ENCODE results near the gene MFSD12. TPM values are rescaled to one million over a fixed set of nuclear protein-coding genes. Genes with fewer than 3 reads are reported as not detected.

The MFSD12 gene
- total and polyA plus RNA-seq, 2 experiments from 2014 or later = 23.0 to 67.9 TPM

DNA sequence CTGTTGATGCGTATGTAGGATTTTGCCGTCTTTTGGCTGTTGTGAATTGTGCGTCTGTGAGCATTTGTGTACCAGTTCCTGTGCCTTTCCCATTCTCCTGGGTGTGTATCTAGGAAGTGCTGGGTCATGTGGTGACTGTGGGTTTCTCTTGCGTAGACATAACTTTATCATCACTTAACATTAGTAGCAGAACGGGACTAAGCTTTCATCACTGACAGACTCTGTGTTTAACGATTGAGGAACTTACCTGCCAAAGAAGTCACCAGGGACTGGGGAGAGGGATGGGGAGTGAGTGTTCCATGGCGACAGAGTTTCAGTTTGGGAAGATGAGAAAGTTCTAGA is 36.3 kb downstream of the MFSD12 start:
- H3K36me3 ChIP-seq (ENCODE audit: low read depth) = no peaks in the 10 kb centered on the region

GRCh38 chr19:3520166-3521103 is 37.0 kb downstream of the MFSD12 start:
- H3K27me3 ChIP-seq (replicated peaks; ENCODE audit: insufficient read depth) = no peaks in the 10 kb centered on the region
- peaks cover 86% of the 10 kb centered on the region for H3K79me2 ChIP-seq (ENCODE audit: insufficient read depth)
- H2AFZ ChIP-seq = no peak overlapping the region
- H3K9me3 ChIP-seq (ENCODE audit: low read depth) = no peaks in the 10 kb centered on the region
- no peak overlapping the region for H3K4me2 ChIP-seq (ENCODE audit: unreplicated experiment)
- H3K27ac ChIP-seq = no peak overlapping the region
- no peaks in the 10 kb centered on the region for H3K9me2 ChIP-seq (ENCODE audit: insufficient read depth)
- WGBS, 2 experiments (ENCODE audit: low coverage in 1 of 2, low lambda C conversion rate in 2 of 2, missing lambda C conversion rate in 2 of 2) = 88 to 93% methylated on average over 33 to 37 of the region's 37 CpGs
- H3K4me3 ChIP-seq = no peak overlapping the region
- no peak overlapping the region for H3K9ac ChIP-seq
- H3F3A ChIP-seq (ENCODE audit: insufficient read depth) = no peaks in the 10 kb centered on the region
- H3K36me3 ChIP-seq (ENCODE audit: low read depth) = no peaks in the 10 kb centered on the region
- peaks cover 4% of the 10 kb centered on the region; the same call in 1 of the 2 replicates for H4K20me1 ChIP-seq (ENCODE audit: insufficient read depth)
- TF ChIP-seq EZH2phosphoT487 (IDR thresholded peaks at IDR 0.05; ENCODE audit: insufficient read depth, low read depth) (no peak), EZH2 (IDR thresholded peaks at IDR 0.05; ENCODE audit: insufficient read depth, poor library complexity, severe bottlenecking) (no peak)
- DNase-seq = no peak
- no peaks in the 10 kb centered on the region for H3K4me1 ChIP-seq (ENCODE audit: insufficient read depth)
- in situ Hi-C loops (cut with MboI) = no loop called here

More for the DNA sequence above, 36.3 kb downstream of the MFSD12 start:
- Histone ChIP-seq H3K9me3 (ENCODE audit: low read depth) (no peaks in the 10 kb centered on the region), H3K4me2 (ENCODE audit: unreplicated experiment) (no peak overlapping the region), H3F3A (ENCODE audit: insufficient read depth) (no peaks in the 10 kb centered on the region), H3K4me3 (no peak overlapping the region), H4K20me1 (ENCODE audit: insufficient read depth) (peaks cover 4% of the 10 kb centered on the region; the same call in 1 of the 2 replicates), H3K27ac (no peak overlapping the region), H3K27me3 (replicated peaks; ENCODE audit: insufficient read depth) (no peaks in the 10 kb centered on the region), H3K9ac (no peak overlapping the region), H3K4me1 (ENCODE audit: insufficient read depth) (no peaks in the 10 kb centered on the region), H3K79me2 (ENCODE audit: insufficient read depth) (peaks cover 79% of the 10 kb centered on the region), H2AFZ (no peak overlapping the region), H3K9me2 (ENCODE audit: insufficient read depth) (no peaks in the 10 kb centered on the region)
- WGBS, 2 experiments (ENCODE audit: low coverage in 1 of 2, low lambda C conversion rate in 2 of 2, missing lambda C conversion rate in 2 of 2) = 98% methylated on average over 7 of the region's 7 CpGs
- no peak for DNase-seq
- TF ChIP-seq EZH2phosphoT487 (IDR thresholded peaks at IDR 0.05; ENCODE audit: insufficient read depth, low read depth) (no peak), EZH2 (IDR thresholded peaks at IDR 0.05; ENCODE audit: insufficient read depth, poor library complexity, severe bottlenecking) (no peak)
- in situ Hi-C loops (cut with MboI) = no loop called here

DNA sequence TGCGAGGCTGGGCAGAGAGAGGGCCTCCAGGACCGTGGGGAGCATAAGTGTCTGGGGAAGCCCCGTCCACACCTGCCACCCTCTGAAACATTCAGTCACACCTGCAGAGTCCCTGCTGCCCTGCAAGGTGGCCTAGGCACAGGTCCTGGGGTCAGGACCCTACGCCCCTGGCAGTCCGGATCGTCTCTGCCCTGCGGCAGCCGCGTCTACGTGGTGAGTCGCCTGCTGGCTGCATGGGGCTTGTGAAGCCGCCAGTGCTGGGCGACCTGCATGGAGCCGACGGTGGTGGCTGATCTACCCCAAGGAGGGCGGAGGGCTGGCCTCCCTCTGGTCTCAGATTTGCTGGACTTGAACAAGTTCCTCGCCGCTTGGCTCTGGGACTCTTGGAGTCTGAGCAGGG is 38.3 kb downstream of the MFSD12 start:
- H3K4me2 ChIP-seq (ENCODE audit: unreplicated experiment) = no peak overlapping the region
- TF ChIP-seq EZH2 (IDR thresholded peaks at IDR 0.05; ENCODE audit: insufficient read depth, poor library complexity, severe bottlenecking) (no peak), EZH2phosphoT487 (IDR thresholded peaks at IDR 0.05; ENCODE audit: insufficient read depth, low read depth) (no peak)
- no peak overlapping the region for H2AFZ ChIP-seq
- no peaks in the 10 kb centered on the region for H3K36me3 ChIP-seq (ENCODE audit: low read depth)
- no peak overlapping the region for H3K9ac ChIP-seq
- H3K4me3 ChIP-seq = no peak overlapping the region
- H3K4me1 ChIP-seq (ENCODE audit: insufficient read depth) = no peaks in the 10 kb centered on the region
- in situ Hi-C loops (cut with MboI) = no loop called here
- no peaks in the 10 kb centered on the region for H3K27me3 ChIP-seq (replicated peaks; ENCODE audit: insufficient read depth)
- WGBS, 2 experiments (ENCODE audit: low coverage in 1 of 2, low lambda C conversion rate in 2 of 2, missing lambda C conversion rate in 2 of 2) = 86 to 89% methylated on average over 18 of the region's 18 CpGs
- H3K79me2 ChIP-seq (ENCODE audit: insufficient read depth) = peaks cover 99% of the 10 kb centered on the region
- no peak for DNase-seq
- peaks cover 4% of the 10 kb centered on the region; the same call in 1 of the 2 replicates for H4K20me1 ChIP-seq (ENCODE audit: insufficient read depth)
- H3K9me3 ChIP-seq (ENCODE audit: low read depth) = no peaks in the 10 kb centered on the region
- H3K9me2 ChIP-seq (ENCODE audit: insufficient read depth) = no peaks in the 10 kb centered on the region
- H3F3A ChIP-seq (ENCODE audit: insufficient read depth) = no peaks in the 10 kb centered on the region
- H3K27ac ChIP-seq = no peak overlapping the region

GRCh38 chr19:3518659-3519058 is 38.7 kb downstream of the MFSD12 start:
- Histone ChIP-seq H3K27me3 (replicated peaks; ENCODE audit: insufficient read depth) (no peaks in the 10 kb centered on the region), H3K4me3 (no peak overlapping the region), H4K20me1 (ENCODE audit: insufficient read depth) (peaks cover 4% of the 10 kb centered on the region; the same call in 1 of the 2 replicates), H3K4me1 (ENCODE audit: insufficient read depth) (no peaks in the 10 kb centered on the region), H3K9ac (no peak overlapping the region), H3K9me2 (ENCODE audit: insufficient read depth) (no peaks in the 10 kb centered on the region), H2AFZ (no peak overlapping the region), H3K36me3 (ENCODE audit: low read depth) (no peaks in the 10 kb centered on the region), H3K27ac (no peak overlapping the region), H3K79me2 (ENCODE audit: insufficient read depth) (peaks cover 100% of the 10 kb centered on the region), H3K4me2 (ENCODE audit: unreplicated experiment) (no peak overlapping the region), H3K9me3 (ENCODE audit: low read depth) (no peaks in the 10 kb centered on the region), H3F3A (ENCODE audit: insufficient read depth) (no peaks in the 10 kb centered on the region)
- in situ Hi-C loops (cut with MboI) = no loop called here
- TF ChIP-seq EZH2phosphoT487 (IDR thresholded peaks at IDR 0.05; ENCODE audit: insufficient read depth, low read depth) = no peak
- TF ChIP-seq EZH2 (IDR thresholded peaks at IDR 0.05; ENCODE audit: insufficient read depth, poor library complexity, severe bottlenecking) = no peak
- no peak for DNase-seq
- WGBS, 2 experiments (ENCODE audit: low coverage in 1 of 2, low lambda C conversion rate in 2 of 2, missing lambda C conversion rate in 2 of 2) = 87 to 94% methylated on average over 2 of the region's 2 CpGs
